GM23338 (cell line): ENCODE measurements around the gene B4GALT2. TPM values are rescaled to one million over a fixed set of nuclear protein-coding genes. Genes with fewer than 3 reads are reported as not detected.

Experiments
- ATAC-seq: fragments of 200-7000 bp; cut with Tn5 transposase; 3 replicates; pipeline ENCODE4 v1.9.1; 2020
- DNase-seq: peaks from one replicate; pipeline ENCODE4 v3.0.0-alpha.2; 2015; ENCODE audit warnings: low spot score
- H2AFZ ChIP-seq: fragments of 200-600 bp; sonication (generic); 2 replicates; pipeline ENCODE4 v1.8.0; 2016; ENCODE audit warnings: antibody characterized with exemption, mild to moderate bottlenecking, moderate library complexity
- H3F3A ChIP-seq: fragments of 200-600 bp; sonication (generic); replicated peaks from 2 replicates; pipeline ENCODE4 v1.8.0; 2017; ENCODE audit warnings: antibody characterized with exemption, mixed run types, low read depth
- H3K27ac ChIP-seq: fragments of 200-600 bp; sonication (generic); 2 replicates; pipeline ENCODE4 v1.6.1; 2016; ENCODE audit warnings: low read depth
- H3K27me3 ChIP-seq: fragments of 200-600 bp; sonication (generic); 2 replicates; pipeline ENCODE4 v1.8.0; 2016; ENCODE audit warnings: mild to moderate bottlenecking, mixed run types, moderate library complexity; ENCODE audit not compliant: insufficient read depth
- H3K36me3 ChIP-seq: fragments of 200-600 bp; sonication (generic); 2 replicates; pipeline ENCODE4 v1.8.0; 2016; ENCODE audit warnings: mild to moderate bottlenecking; ENCODE audit not compliant: insufficient read depth
- H3K4me1 ChIP-seq: fragments of 200-600 bp; sonication (generic); 2 replicates; pipeline ENCODE4 v1.8.0; 2016; ENCODE audit warnings: mild to moderate bottlenecking, moderate library complexity; ENCODE audit not compliant: insufficient read depth
- H3K4me2 ChIP-seq: fragments of 200-600 bp; sonication (generic); 2 replicates; pipeline ENCODE4 v1.7.1; 2017; ENCODE audit warnings: mixed run types
- H3K4me3 ChIP-seq: fragments of 200-600 bp; sonication (generic); 2 replicates; pipeline ENCODE4 v1.6.1; 2016; ENCODE audit warnings: mixed run types
- H3K79me2 ChIP-seq: fragments of 200-600 bp; sonication (generic); replicated peaks from 2 replicates; pipeline ENCODE4 v1.8.0; 2017; ENCODE audit warnings: mild to moderate bottlenecking; ENCODE audit not compliant: insufficient read depth
- H3K9me2 ChIP-seq: fragments of 200-600 bp; sonication (generic); 2 replicates; pipeline ENCODE4 v1.8.0; 2017; ENCODE audit not compliant: insufficient read depth
- H4K20me1 ChIP-seq: fragments of 200-600 bp; sonication (generic); replicated peaks from 2 replicates; pipeline ENCODE4 v1.8.0; 2017; ENCODE audit warnings: mild to moderate bottlenecking; ENCODE audit not compliant: insufficient read depth
- H3K27ac Mint-ChIP-seq: 2 replicates; pipeline ENCODE4 v1.8.0; 2020; ENCODE audit warnings: inconsistent platforms, mild to moderate bottlenecking, moderate library complexity, mixed read lengths
- H3K27me3 Mint-ChIP-seq: 3 replicates; pipeline ENCODE4 v1.8.0; 2022; ENCODE audit warnings: low read depth, mild to moderate bottlenecking, moderate library complexity, mixed read lengths, inconsistent platforms; ENCODE audit not compliant: insufficient read depth, poor library complexity
- H3K36me3 Mint-ChIP-seq: 3 replicates; pipeline ENCODE4 v1.8.0; 2021; ENCODE audit warnings: low read depth, mild to moderate bottlenecking, inconsistent platforms, moderate library complexity, mixed read lengths
- H3K4me1 Mint-ChIP-seq: 3 replicates; pipeline ENCODE4 v1.8.0; 2020; ENCODE audit warnings: mild to moderate bottlenecking, inconsistent platforms, mixed read lengths
- H3K4me3 Mint-ChIP-seq: 3 replicates; pipeline ENCODE4 v1.8.0; 2021; ENCODE audit warnings: moderate library complexity, mild to moderate bottlenecking, inconsistent platforms, mixed read lengths
- H3K9me3 Mint-ChIP-seq: 3 replicates; pipeline ENCODE4 v1.8.0; 2020; ENCODE audit warnings: moderate library complexity, mild to moderate bottlenecking, inconsistent platforms, mixed read lengths
- CREB1 ChIP-seq: fragments of 250-450 bp; sonication (Bioruptor Pico); IDR thresholded peaks from 2 replicates; pipeline ENCODE4 v1.5.0; 2020; ENCODE audit warnings: low read depth, mild to moderate bottlenecking, moderate library complexity
- EZH2 ChIP-seq: fragments of 200-600 bp; sonication (generic); IDR thresholded peaks from one replicate; pipeline ENCODE4 v1.8.0; 2017; ENCODE audit warnings: antibody characterized with exemption, mild to moderate bottlenecking, low read depth; ENCODE audit not compliant: unreplicated experiment
- EZH2phosphoT487 ChIP-seq: fragments of 200-600 bp; sonication (generic); IDR thresholded peaks from one replicate; pipeline ENCODE4 v1.8.1; 2018; ENCODE audit warnings: antibody characterized with exemption; ENCODE audit not compliant: unreplicated experiment
- JUNB ChIP-seq: IDR thresholded peaks from one replicate; pipeline ENCODE4 v1.6.1; 2016; ENCODE audit warnings: antibody characterized with exemption; ENCODE audit not compliant: unreplicated experiment
- NANOG ChIP-seq: IDR thresholded peaks from 2 replicates; pipeline ENCODE4 v1.6.1; 2016; ENCODE audit warnings: antibody characterized with exemption, borderline replicate concordance
- POLR2AphosphoS5 ChIP-seq: IDR thresholded peaks from 2 replicates; pipeline ENCODE4 v1.6.1; 2016; ENCODE audit warnings: antibody characterized with exemption, low read depth
- STAT1 ChIP-seq: IDR thresholded peaks from one replicate; pipeline ENCODE4 v1.6.1; 2016; ENCODE audit warnings: antibody characterized with exemption; ENCODE audit not compliant: unreplicated experiment
- ZNF114 ChIP-seq: fragments of 250-450 bp; sonication (Bioruptor Pico); IDR thresholded peaks from 2 replicates; pipeline ENCODE4 v1.5.0; 2020; ENCODE audit warnings: mild to moderate bottlenecking, moderate library complexity
- ZNF331 ChIP-seq: fragments of 250-450 bp; sonication (Bioruptor Pico); IDR thresholded peaks from 2 replicates; pipeline ENCODE4 v1.5.0; 2020; ENCODE audit warnings: low read depth, mild to moderate bottlenecking, moderate library complexity
- polyA plus RNA-seq: library from polyadenylated mRNA; unstranded; fragments of >200 nt; fragmentation: Nextera tagmentation; extraction: Ambion mirVana; gene quantifications from 2 replicates; pipeline ENCODE4 v1.2.1, GENCODE V29; 2016
- total RNA-seq: library from RNA; depleted of rRNA; stranded (reverse); fragments of >200 nt; shearing (Covaris generic); gene quantifications from 2 replicates; pipeline ENCODE4 v1.2.3, GENCODE V29; 2014
- TF ChIP-seq, protein P1 (sequence below), 2 experiments: fragments of 200-600 bp in 1 of 2; sonication (generic) in 1 of 2; conservative IDR thresholded peaks; 2 replicates each; pipeline versions ENCODE4 v1.5.1 to v1.6.1; 2016 to 2017; ENCODE audit warnings: antibody characterized with exemption in 2 of 2, low read depth in 2 of 2, mild to moderate bottlenecking in 2 of 2, moderate library complexity in 1 of 2
- TF ChIP-seq, protein P2 (sequence below): IDR thresholded peaks from one replicate; pipeline ENCODE4 v1.6.1; 2018; ENCODE audit warnings: antibody characterized with exemption; ENCODE audit not compliant: unreplicated experiment
- TF ChIP-seq, protein P3 (sequence below): fragments of 250-450 bp; sonication (Bioruptor Pico); IDR thresholded peaks from 2 replicates; pipeline ENCODE4 v1.5.0; 2020; ENCODE audit warnings: mild to moderate bottlenecking, moderate library complexity
- TF ChIP-seq, protein P4 (sequence below): IDR thresholded peaks from 2 replicates; pipeline ENCODE4 v1.6.1; 2016; ENCODE audit warnings: antibody characterized with exemption

Gene B4GALT2
- total and polyA plus RNA-seq, 2 experiments from 2014 or later: 22.4 to 63.1 TPM

DNA sequence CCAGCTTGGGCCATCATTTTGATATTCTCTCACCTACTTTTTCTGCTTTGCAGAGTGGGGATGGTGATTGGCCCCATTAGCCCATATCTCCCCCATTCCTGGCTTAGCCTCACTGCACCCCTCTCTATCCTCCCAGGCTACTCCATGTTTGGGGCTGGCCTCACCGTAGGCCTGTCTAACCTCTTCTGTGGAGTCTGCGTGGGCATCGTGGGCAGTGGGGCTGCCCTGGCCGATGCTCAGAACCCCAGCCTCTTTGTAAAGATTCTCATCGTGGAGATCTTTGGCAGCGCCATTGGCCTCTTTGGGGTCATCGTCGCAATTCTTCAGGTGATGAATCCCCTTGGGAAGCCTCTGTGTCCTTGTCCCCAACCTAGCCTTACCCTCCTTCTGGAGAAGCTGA is 2.1 kb upstream of the B4GALT2 start:
- H3K27ac Mint-ChIP-seq: no peak overlapping the region
- H3K4me1 ChIP-seq: peaks cover 29% of the 10 kb centered on the region

More for the DNA sequence above, 2.1 kb upstream of the B4GALT2 start:
- Histone ChIP-seq H3K9me2 (no peaks in the 10 kb centered on the region), H3K27me3 (no peaks in the 10 kb centered on the region), H3K36me3 (0 out of 2 replicates have a peak, but pooled peaks cover 7% of the 10 kb centered on the region), H3K4me3 (no peak overlapping the region), H3F3A (peaks cover 29% of the 10 kb centered on the region; the same call in 1 of the 2 replicates), H4K20me1 (peaks cover 19% of the 10 kb centered on the region), H2AFZ (no peak overlapping the region), H3K27ac (no peak overlapping the region), H3K4me2 (no peak overlapping the region), H3K79me2 (peaks cover 16% of the 10 kb centered on the region)
- peak overlapping the region; percentile 90 for H3K4me3 Mint-ChIP-seq
- H3K36me3 Mint-ChIP-seq: peaks cover 58% of the 10 kb centered on the region
- no peak for ATAC-seq
- TF ChIP-seq EZH2phosphoT487 (no peak), EZH2 (no peak), STAT1 (no peak), ZNF331 (CRISPR knock-in tag) (no peak), ZNF114 (CRISPR knock-in tag) (no peak), NANOG (no peak), CREB1 (no peak), JUNB (no peak), POLR2AphosphoS5 (no peak)
- TF ChIP-seq, protein P1, sequence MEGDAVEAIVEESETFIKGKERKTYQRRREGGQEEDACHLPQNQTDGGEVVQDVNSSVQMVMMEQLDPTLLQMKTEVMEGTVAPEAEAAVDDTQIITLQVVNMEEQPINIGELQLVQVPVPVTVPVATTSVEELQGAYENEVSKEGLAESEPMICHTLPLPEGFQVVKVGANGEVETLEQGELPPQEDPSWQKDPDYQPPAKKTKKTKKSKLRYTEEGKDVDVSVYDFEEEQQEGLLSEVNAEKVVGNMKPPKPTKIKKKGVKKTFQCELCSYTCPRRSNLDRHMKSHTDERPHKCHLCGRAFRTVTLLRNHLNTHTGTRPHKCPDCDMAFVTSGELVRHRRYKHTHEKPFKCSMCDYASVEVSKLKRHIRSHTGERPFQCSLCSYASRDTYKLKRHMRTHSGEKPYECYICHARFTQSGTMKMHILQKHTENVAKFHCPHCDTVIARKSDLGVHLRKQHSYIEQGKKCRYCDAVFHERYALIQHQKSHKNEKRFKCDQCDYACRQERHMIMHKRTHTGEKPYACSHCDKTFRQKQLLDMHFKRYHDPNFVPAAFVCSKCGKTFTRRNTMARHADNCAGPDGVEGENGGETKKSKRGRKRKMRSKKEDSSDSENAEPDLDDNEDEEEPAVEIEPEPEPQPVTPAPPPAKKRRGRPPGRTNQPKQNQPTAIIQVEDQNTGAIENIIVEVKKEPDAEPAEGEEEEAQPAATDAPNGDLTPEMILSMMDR (conservative IDR thresholded peaks at IDR 0.05; ENCODE audit: low read depth in 2 of 2): no peak
- TF ChIP-seq, protein P2, sequence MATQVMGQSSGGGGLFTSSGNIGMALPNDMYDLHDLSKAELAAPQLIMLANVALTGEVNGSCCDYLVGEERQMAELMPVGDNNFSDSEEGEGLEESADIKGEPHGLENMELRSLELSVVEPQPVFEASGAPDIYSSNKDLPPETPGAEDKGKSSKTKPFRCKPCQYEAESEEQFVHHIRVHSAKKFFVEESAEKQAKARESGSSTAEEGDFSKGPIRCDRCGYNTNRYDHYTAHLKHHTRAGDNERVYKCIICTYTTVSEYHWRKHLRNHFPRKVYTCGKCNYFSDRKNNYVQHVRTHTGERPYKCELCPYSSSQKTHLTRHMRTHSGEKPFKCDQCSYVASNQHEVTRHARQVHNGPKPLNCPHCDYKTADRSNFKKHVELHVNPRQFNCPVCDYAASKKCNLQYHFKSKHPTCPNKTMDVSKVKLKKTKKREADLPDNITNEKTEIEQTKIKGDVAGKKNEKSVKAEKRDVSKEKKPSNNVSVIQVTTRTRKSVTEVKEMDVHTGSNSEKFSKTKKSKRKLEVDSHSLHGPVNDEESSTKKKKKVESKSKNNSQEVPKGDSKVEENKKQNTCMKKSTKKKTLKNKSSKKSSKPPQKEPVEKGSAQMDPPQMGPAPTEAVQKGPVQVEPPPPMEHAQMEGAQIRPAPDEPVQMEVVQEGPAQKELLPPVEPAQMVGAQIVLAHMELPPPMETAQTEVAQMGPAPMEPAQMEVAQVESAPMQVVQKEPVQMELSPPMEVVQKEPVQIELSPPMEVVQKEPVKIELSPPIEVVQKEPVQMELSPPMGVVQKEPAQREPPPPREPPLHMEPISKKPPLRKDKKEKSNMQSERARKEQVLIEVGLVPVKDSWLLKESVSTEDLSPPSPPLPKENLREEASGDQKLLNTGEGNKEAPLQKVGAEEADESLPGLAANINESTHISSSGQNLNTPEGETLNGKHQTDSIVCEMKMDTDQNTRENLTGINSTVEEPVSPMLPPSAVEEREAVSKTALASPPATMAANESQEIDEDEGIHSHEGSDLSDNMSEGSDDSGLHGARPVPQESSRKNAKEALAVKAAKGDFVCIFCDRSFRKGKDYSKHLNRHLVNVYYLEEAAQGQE: no peak
- TF ChIP-seq, protein P3, sequence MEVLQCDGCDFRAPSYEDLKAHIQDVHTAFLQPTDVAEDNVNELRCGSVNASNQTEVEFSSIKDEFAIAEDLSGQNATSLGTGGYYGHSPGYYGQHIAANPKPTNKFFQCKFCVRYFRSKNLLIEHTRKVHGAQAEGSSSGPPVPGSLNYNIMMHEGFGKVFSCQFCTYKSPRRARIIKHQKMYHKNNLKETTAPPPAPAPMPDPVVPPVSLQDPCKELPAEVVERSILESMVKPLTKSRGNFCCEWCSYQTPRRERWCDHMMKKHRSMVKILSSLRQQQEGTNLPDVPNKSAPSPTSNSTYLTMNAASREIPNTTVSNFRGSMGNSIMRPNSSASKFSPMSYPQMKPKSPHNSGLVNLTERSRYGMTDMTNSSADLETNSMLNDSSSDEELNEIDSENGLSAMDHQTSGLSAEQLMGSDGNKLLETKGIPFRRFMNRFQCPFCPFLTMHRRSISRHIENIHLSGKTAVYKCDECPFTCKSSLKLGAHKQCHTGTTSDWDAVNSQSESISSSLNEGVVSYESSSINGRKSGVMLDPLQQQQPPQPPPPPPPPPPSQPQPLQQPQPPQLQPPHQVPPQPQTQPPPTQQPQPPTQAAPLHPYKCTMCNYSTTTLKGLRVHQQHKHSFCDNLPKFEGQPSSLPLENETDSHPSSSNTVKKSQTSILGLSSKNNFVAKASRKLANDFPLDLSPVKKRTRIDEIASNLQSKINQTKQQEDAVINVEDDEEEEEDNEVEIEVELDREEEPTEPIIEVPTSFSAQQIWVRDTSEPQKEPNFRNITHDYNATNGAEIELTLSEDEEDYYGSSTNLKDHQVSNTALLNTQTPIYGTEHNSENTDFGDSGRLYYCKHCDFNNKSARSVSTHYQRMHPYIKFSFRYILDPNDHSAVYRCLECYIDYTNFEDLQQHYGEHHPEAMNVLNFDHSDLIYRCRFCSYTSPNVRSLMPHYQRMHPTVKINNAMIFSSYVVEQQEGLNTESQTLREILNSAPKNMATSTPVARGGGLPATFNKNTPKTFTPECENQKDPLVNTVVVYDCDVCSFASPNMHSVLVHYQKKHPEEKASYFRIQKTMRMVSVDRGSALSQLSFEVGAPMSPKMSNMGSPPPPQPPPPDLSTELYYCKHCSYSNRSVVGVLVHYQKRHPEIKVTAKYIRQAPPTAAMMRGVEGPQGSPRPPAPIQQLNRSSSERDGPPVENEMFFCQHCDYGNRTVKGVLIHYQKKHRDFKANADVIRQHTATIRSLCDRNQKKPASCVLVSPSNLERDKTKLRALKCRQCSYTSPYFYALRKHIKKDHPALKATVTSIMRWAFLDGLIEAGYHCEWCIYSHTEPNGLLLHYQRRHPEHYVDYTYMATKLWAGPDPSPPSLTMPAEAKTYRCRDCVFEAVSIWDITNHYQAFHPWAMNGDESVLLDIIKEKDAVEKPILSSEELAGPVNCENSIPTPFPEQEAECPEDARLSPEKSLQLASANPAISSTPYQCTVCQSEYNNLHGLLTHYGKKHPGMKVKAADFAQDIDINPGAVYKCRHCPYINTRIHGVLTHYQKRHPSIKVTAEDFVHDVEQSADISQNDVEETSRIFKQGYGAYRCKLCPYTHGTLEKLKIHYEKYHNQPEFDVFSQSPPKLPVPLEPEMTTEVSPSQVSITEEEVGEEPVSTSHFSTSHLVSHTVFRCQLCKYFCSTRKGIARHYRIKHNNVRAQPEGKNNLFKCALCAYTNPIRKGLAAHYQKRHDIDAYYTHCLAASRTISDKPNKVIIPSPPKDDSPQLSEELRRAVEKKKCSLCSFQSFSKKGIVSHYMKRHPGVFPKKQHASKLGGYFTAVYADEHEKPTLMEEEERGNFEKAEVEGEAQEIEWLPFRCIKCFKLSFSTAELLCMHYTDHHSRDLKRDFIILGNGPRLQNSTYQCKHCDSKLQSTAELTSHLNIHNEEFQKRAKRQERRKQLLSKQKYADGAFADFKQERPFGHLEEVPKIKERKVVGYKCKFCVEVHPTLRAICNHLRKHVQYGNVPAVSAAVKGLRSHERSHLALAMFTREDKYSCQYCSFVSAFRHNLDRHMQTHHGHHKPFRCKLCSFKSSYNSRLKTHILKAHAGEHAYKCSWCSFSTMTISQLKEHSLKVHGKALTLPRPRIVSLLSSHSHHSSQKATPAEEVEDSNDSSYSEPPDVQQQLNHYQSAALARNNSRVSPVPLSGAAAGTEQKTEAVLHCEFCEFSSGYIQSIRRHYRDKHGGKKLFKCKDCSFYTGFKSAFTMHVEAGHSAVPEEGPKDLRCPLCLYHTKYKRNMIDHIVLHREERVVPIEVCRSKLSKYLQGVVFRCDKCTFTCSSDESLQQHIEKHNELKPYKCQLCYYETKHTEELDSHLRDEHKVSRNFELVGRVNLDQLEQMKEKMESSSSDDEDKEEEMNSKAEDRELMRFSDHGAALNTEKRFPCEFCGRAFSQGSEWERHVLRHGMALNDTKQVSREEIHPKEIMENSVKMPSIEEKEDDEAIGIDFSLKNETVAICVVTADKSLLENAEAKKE (CRISPR knock-in tag): no peak
- TF ChIP-seq, protein P4, sequence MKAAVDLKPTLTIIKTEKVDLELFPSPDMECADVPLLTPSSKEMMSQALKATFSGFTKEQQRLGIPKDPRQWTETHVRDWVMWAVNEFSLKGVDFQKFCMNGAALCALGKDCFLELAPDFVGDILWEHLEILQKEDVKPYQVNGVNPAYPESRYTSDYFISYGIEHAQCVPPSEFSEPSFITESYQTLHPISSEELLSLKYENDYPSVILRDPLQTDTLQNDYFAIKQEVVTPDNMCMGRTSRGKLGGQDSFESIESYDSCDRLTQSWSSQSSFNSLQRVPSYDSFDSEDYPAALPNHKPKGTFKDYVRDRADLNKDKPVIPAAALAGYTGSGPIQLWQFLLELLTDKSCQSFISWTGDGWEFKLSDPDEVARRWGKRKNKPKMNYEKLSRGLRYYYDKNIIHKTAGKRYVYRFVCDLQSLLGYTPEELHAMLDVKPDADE: no peak
- peaks cover 43% of the 10 kb centered on the region for H3K4me1 Mint-ChIP-seq
- no peak for DNase-seq
- no peaks in the 10 kb centered on the region for H3K9me3 Mint-ChIP-seq
- peaks cover 31% of the 10 kb centered on the region for H3K27me3 Mint-ChIP-seq
